Dermis microvascular lymphatic vessel endothelial cell (primary cell): Measurements from ENCODE around the gene REPIN1. TPM values are rescaled to one million over a fixed set of nuclear protein-coding genes. Genes with fewer than 3 reads are reported as not detected.

Source experiments
- DNase-seq, 2 donors: peaks; one replicate each; pipeline versions ENCODE4 v3.0.0 to v3.0.0-alpha.2; 2010; ENCODE audit warnings: low read depth in 2 of 2
- total RNA-seq: library from RNA; depleted of rRNA; stranded (reverse); fragments of >200 nt; gene quantifications from 2 replicates; pipeline ENCODE4 v1.2.1, GENCODE V29; 2014

The REPIN1 gene
- total RNA-seq: 46.6 and 60.3 TPM in 2 replicates

GRCh38 chr7:150368096-150368883 is at the start of gene REPIN1:
Gene REPIN1 (plus strand): TSS chr7:150368822. CDS start chr7:150369712, 890 bp downstream.
- DNase-seq: peak; percentile 81 to 92

GRCh38 chr7:150321788-150322113 is 46.9 kb upstream of the REPIN1 start:
- no peak for DNase-seq

GRCh38 chr7:150322114-150322832 is 46.3 kb upstream of the REPIN1 start:
- DNase-seq: no peak

- DNase-seq: peak in 1 of 2 donors; percentile 15
Observed at GRCh38 chr7:150322833-150323681, 45.6 kb upstream of the REPIN1 start, which contains the start of the genes ACTR3C and LRRC61. Gene ACTR3C (minus strand): TSS chr7:150323545. CDS start chr7:150295296, 28,249 bp downstream. Gene LRRC61 (plus strand): TSS chr7:150323355. CDS start chr7:150336862, 13,507 bp downstream.

- peak in 1 of 2 donors; percentile 11 for DNase-seq
Observed at GRCh38 chr7:150323682-150324372, 44.8 kb upstream of the REPIN1 start.

GRCh38 chr7:150324373-150324961 is 44.2 kb upstream of the REPIN1 start:
- peak in 1 of 2 donors; percentile 22 for DNase-seq

GRCh38 chr7:150325110-150325611 is 43.5 kb upstream of the REPIN1 start:
- no peak for DNase-seq

GRCh38 chr7:150325901-150326300 is 42.7 kb upstream of the REPIN1 start:
- DNase-seq: no peak

- DNase-seq: no peak
Observed at GRCh38 chr7:150326657-150327268, 41.9 kb upstream of the REPIN1 start.

- DNase-seq: no peak
Observed at GRCh38 chr7:150327308-150327707, 41.3 kb upstream of the REPIN1 start.

GRCh38 chr7:150329331-150330120 is 39.1 kb upstream of the REPIN1 start:
- no peak for DNase-seq

- DNase-seq: no peak
Observed at GRCh38 chr7:150330211-150330885, 38.3 kb upstream of the REPIN1 start.

GRCh38 chr7:150332852-150333635 is 35.6 kb upstream of the REPIN1 start:
- no peak for DNase-seq

GRCh38 chr7:150333659-150334058 is 35.0 kb upstream of the REPIN1 start:
- DNase-seq: no peak

GRCh38 chr7:150334108-150334507 is 34.5 kb upstream of the REPIN1 start:
- DNase-seq: no peak

- no peak for DNase-seq
Observed at GRCh38 chr7:150335108-150335773, 33.4 kb upstream of the REPIN1 start.

- no peak for DNase-seq
Observed at GRCh38 chr7:150335774-150336112, 32.9 kb upstream of the REPIN1 start.
